HFF-Myc (cell line): ENCODE measurements around the gene MKRN2.
"Not testable (repeated sequence)": the region's sequence is repeated elsewhere in the genome, so short reads cannot be mapped to it uniquely, and the experiment has no call there.

Experiments
- DNase-seq: peaks from one replicate; pipeline ENCODE4 v3.0.0-alpha.2; 2011; ENCODE audit warnings: low read depth; ENCODE audit errors: extremely low read depth
- H3K4me3 ChIP-seq: replicated peaks from 2 replicates; pipeline ENCODE4 v1.5.1; 2011; ENCODE audit warnings: low read depth, mild to moderate bottlenecking, control low read depth, low read length
- TF ChIP-seq, protein P1 (sequence below): IDR thresholded peaks from 2 replicates; pipeline ENCODE4 v1.5.1; 2012; ENCODE audit warnings: mild to moderate bottlenecking, low read depth, low read length, control low read depth; ENCODE audit errors: missing control alignments

The MKRN2 gene

DNA sequence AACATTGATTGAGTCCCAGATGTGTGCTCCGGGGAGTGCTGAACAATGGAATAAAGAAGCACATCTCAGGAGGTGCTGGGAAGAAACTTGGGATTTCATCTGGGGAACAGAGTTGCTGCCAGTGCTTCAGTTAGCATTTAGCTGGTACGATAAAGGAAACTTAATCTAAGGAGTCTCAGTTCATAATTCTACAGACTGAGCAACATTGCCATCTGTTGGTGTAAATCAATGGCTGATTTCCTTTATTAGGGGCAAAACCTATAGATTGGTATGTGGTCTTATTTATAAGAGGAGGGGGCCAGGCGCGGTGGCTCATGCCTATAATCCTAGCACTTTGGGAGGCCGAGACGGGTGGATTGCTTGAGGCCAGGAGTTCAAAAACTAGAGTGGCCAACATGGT is 20.5 kb upstream of the MKRN2 start:
- H3K4me3 ChIP-seq: no peak overlapping the region
- TF ChIP-seq, protein P1, sequence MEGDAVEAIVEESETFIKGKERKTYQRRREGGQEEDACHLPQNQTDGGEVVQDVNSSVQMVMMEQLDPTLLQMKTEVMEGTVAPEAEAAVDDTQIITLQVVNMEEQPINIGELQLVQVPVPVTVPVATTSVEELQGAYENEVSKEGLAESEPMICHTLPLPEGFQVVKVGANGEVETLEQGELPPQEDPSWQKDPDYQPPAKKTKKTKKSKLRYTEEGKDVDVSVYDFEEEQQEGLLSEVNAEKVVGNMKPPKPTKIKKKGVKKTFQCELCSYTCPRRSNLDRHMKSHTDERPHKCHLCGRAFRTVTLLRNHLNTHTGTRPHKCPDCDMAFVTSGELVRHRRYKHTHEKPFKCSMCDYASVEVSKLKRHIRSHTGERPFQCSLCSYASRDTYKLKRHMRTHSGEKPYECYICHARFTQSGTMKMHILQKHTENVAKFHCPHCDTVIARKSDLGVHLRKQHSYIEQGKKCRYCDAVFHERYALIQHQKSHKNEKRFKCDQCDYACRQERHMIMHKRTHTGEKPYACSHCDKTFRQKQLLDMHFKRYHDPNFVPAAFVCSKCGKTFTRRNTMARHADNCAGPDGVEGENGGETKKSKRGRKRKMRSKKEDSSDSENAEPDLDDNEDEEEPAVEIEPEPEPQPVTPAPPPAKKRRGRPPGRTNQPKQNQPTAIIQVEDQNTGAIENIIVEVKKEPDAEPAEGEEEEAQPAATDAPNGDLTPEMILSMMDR: no peak

DNA sequence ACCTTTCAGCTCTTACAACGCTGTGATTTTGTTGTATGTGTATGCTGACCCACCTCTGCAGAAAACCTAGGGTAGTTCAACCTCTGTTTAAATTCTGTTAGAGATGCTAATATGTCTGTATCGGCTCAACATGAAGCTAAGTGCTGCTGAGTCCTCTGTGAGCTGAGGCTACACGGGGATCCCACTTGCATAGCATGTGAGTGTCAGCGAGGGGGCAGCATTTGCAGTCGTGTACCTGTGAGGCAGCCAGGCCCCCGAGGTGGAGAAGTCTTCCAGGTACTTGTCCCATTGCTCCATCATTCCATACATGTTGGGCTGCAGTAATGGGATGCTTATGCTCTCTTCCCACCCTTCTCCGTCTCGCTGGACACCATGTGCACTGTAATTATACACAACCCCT is 15.3 kb upstream of the MKRN2 start:
- no peak for DNase-seq
- H3K4me3 ChIP-seq: no peak overlapping the region
- TF ChIP-seq, protein P1: no peak

More for the DNA sequence above, 20.5 kb upstream of the MKRN2 start:
- DNase-seq: no peak

DNA sequence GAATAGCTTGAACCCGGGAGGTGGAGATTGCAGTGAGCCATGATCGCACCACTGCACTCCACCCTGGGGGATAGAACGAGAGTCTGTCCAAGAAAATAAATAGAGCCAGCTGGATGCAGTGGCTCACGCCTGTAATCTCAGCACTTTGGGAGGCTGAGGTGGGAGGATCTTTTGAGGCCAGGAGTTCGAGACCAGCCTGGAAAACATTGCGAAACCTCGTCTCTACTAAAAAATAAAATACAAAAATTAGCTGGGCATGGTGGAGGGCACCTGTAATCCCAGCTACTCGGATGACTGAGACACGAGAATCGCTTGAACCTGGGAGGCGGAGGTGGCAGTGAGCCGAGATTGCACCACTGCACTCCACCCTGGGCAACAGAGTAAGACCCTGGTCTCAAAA is 13.4 kb upstream of the MKRN2 start:
- DNase-seq, H3K4me3 ChIP-seq: not testable (repeated sequence)

DNA sequence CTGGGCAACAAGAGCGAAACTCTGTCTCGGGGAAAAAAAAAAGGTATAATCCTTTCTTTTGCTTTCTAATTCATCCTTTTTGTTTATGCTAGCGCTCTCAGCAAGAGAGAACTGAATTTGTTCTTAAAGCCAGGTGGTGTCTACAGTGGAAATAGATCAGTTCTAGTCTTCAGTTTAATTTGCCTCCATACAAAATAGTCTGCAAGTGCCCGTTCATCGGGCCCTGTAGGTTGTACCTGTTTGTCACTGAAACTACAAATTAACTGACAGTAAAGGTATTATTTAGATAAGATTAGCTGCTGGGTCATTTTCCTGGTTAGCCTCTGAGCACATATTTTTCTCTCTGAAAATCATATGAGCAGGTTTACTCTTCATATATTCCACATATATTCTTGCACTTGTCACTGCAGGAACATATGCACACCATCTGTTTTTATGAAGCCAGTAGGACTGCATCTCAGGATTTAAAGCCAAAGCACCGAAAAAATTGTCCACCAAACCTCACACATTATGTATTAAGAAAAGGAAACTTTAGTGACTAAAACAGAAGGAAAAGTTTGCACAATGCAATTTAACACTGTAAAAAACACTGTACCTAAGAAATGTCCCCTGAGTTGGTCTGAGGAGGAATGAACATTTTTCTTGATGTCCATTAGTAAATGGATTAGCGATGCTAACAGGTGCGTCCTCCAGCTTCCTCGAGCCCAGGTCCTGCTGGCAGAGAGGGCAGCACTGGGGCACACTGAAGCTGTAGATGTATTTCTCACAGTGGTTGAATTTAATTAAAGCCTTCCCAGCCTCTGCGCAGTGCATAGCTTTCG is 12.0 kb upstream of the MKRN2 start:
- no peak for DNase-seq
- TF ChIP-seq, protein P1: no peak
- no peak overlapping the region for H3K4me3 ChIP-seq

DNA sequence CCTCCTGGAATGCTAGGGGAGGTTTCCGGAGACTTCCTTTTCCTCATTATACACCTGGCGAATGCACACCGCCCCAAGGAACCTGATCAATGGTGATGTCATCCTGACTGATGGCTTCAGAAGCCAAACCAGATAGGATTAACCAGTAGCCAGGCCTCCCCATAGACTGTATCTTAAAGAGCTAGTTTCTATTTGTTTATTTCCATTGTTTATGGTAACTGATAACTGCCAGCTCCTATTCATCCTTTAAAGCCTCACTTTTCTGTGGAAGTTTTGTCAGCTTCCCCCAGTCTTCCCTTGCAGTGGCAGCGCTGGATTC is 11.5 kb upstream of the MKRN2 start, which contains the start of gene MKRN2OS:
Gene MKRN2OS (minus strand): TSS at position 27 of the 319 bp plus-strand sequence. CDS start 35 bp downstream, outside the sequence.
- DNase-seq: no peak
- H3K4me3 ChIP-seq: no peak within 1 kb of the TSS
- TF ChIP-seq, protein P1: no peak

DNA sequence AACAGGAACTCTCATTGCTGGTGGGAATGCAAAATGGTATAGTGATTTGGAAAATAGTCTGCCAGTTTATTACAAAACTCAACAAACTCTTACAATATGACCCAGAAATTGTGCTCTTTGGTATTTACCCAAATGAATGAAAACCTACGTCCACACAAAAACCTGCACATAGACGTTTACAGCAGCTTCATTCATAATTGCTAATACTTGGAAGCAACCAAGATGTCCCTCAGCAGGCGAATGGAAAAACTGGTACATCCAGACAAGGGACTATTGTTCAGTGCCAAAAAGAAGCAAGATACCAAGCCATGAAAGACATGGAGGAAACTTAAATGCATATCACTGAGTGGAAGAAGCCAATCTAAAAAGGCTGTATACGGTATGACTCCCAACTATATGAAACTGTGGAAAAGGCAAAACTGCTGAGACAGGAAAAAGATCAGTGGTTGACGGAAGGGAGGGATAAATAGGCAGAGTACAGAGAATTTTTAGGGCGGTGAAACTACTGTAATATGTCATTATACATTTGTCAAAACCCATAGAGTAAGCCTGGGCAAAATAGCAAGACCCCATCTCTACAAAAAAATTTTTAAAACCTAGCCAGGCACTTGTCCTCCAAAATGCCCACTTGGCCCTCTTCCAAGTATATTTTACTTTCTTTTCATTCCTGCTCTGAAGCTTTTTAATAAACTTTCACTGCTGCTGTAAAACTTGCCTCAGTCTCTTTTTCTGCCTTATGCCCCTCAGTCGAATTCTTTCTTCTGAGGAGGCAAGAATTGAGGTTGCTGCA is 6.7 kb upstream of the MKRN2 start:
- H3K4me3 ChIP-seq: no peak overlapping the region
- TF ChIP-seq, protein P1: no peak
- no peak for DNase-seq

DNA sequence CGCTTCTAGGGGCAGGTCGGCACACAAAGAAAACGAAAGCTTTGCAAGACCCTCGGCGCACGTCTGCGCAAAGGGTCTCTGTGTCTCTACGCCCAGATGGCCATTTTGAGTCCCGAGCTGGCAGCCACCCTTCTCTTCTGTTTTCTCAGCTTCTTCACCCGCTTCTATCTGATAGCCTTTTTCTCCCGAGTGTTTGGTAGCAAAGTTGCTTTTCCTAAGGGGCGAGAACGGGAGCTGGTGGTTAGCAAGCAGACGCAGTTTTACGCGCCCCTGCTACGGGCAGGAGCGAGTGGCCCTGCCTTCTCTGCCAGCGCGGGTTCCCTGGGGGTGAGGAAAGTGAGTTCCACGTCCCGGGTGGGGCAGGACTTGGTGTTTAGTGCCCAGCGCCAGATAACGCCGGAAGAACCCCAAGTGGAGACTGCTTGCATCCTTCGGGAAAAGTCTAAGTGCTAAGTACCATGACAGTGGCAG is 2.9 kb upstream of the MKRN2 start:
- DNase-seq: no peak
- TF ChIP-seq, protein P1: no peak
- peak overlapping the region; percentile 51 for H3K4me3 ChIP-seq
